Putamen (tissue), 1 donor: ENCODE data around the gene AZI2.
A peak's percentile ranks its signal among the peaks of the same experiment; 100 is the strongest.

Experiments
- DNase-seq: peaks from one replicate; pipeline ENCODE4 v3.0.0-alpha.2; 2016; ENCODE audit warnings: low spot score

Gene AZI2

GRCh38 chr3:28301688-28302087 lies 46.9 kb downstream of the AZI2 start:
- DNase-seq: no peak

- no peak for DNase-seq
These were observed 48.2 kb downstream of the AZI2 start for GRCh38 chr3:28300345-28300962.

- no peak for DNase-seq
These were observed 48.9 kb downstream of the AZI2 start for GRCh38 chr3:28299705-28300104.

- no peak for DNase-seq
These were observed 52.6 kb downstream of the AZI2 start for GRCh38 chr3:28295898-28296490.

GRCh38 chr3:28294667-28295413 lies 53.8 kb downstream of the AZI2 start:
- no peak for DNase-seq

GRCh38 chr3:28292622-28293021 lies 56.0 kb downstream of the AZI2 start:
- DNase-seq: no peak

GRCh38 chr3:28291577-28291976 lies 57.0 kb downstream of the AZI2 start:
- no peak for DNase-seq

- DNase-seq: no peak
These were observed 57.7 kb downstream of the AZI2 start for GRCh38 chr3:28290863-28291300.

- DNase-seq: no peak
These were observed 61.6 kb downstream of the AZI2 start for GRCh38 chr3:28287046-28287445.

- peak; percentile 11 for DNase-seq
These were observed 62.0 kb downstream of the AZI2 start for GRCh38 chr3:28286595-28286994.

- no peak for DNase-seq
These were observed 67.8 kb downstream of the AZI2 start for GRCh38 chr3:28280781-28281180.

GRCh38 chr3:28279770-28280169 lies 68.9 kb downstream of the AZI2 start:
- no peak for DNase-seq

GRCh38 chr3:28278918-28279317 lies 69.7 kb downstream of the AZI2 start:
- DNase-seq: no peak

- DNase-seq: no peak
These were observed 74.8 kb downstream of the AZI2 start for GRCh38 chr3:28273837-28274236.
